Testis (tissue), 3 donors: ENCODE measurements around the gene AMMECR1L. TPM values are rescaled to one million over a fixed set of nuclear protein-coding genes. Genes with fewer than 3 reads are reported as not detected.

Experiments
- DNase-seq: peaks from one replicate; pipeline ENCODE4 v3.0.0-alpha.2; 2019
- H3K27ac ChIP-seq, 2 donors: fragments of 200-600 bp; sonication (generic); one replicate each; pipeline ENCODE4 v1.5.1; 2019
- H3K27me3 ChIP-seq: fragments of 200-600 bp; sonication (generic); one replicate; pipeline ENCODE4 v1.5.1; 2019
- H3K36me3 ChIP-seq: fragments of 200-600 bp; sonication (generic); one replicate; pipeline ENCODE4 v1.5.1; 2017; ENCODE audit warnings: low read depth; ENCODE audit errors: missing control alignments
- H3K4me1 ChIP-seq: fragments of 200-600 bp; sonication (generic); one replicate; pipeline ENCODE4 v1.5.1; 2019
- H3K4me3 ChIP-seq, 2 donors: fragments of 200-600 bp; sonication (generic); one replicate each; pipeline ENCODE4 v1.5.1; 2017 to 2019
- H3K9me3 ChIP-seq: fragments of 200-600 bp; sonication (generic); one replicate; pipeline ENCODE4 v1.5.1; 2017
- CTCF ChIP-seq, 3 experiments: fragments of 450-650 bp in 2 of 3; fragments of 200-600 bp in 1 of 3; sonication (generic) in 1 of 3; IDR thresholded peaks; one replicate each; pipeline ENCODE4 v1.5.1; 2016 to 2019; ENCODE audit warnings: antibody characterized with exemption in 3 of 3, mild to moderate bottlenecking in 2 of 3, moderate library complexity in 1 of 3
- POLR2A ChIP-seq: fragments of 450-650 bp; IDR thresholded peaks from one replicate; pipeline ENCODE4 v1.6.1; 2017; ENCODE audit warnings: antibody characterized with exemption, mild to moderate bottlenecking, moderate library complexity
- WGBS, 2 donors: methylation state at CpG; one replicate each; pipeline ENCODE4 v1.1.5; 2018; 5-methylcytosine and 5-hydroxymethylcytosine counted together
- intact Hi-C: fragments of 100-400 bp; cut with DNase I; formaldehyde crosslinking; loops from one replicate; pipeline ENCODE4 v1.15.1; 2023; ENCODE audit warnings: low total_unique reads
- polyA plus RNA-seq: library from polyadenylated mRNA; stranded (reverse); fragments of 350-450 nt; fragmentation: Illumina TruSeq; extraction: RNeasy Lipid Tissue Mini Kit (QIAGEN cat#74804); gene quantifications from one replicate; pipeline ENCODE4 v1.2.3, GENCODE V29; 2014; ENCODE audit warnings: low read depth, low replicate concordance; ENCODE audit not compliant: insufficient read depth
- total RNA-seq, 2 donors: library from RNA; depleted of rRNA; stranded (reverse); fragments of >200 nt; gene quantifications; one replicate each; pipeline ENCODE4 v1.2.3, GENCODE V29; 2016

Gene AMMECR1L
- total and polyA plus RNA-seq, 3 donors from 2014 or later: 31.5 to 35.8 (median 34.1) TPM

- intact Hi-C loops: no loop called here
- peaks cover 25% of the 10 kb centered on the region for H3K4me1 ChIP-seq
- H3K9me3 ChIP-seq: no peaks in the 10 kb centered on the region
- H3K27ac ChIP-seq: no peak overlapping the region
- H3K4me3 ChIP-seq: no peak overlapping the region
- DNase-seq: no peak
- H3K27me3 ChIP-seq: no peaks in the 10 kb centered on the region
- TF ChIP-seq CTCF (IDR thresholded peaks at IDR 0.05) (no peak), POLR2A (no peak)
- no peaks in the 10 kb centered on the region for H3K36me3 ChIP-seq
These were observed 13.4 kb downstream of the AMMECR1L start for GRCh38 chr2:127872354-127872753.

- H3K27ac ChIP-seq: no peak overlapping the region
- no peaks in the 10 kb centered on the region for H3K36me3 ChIP-seq
- TF ChIP-seq CTCF (IDR thresholded peaks at IDR 0.05) (no peak), POLR2A (no peak)
- no peak for DNase-seq
- no peak overlapping the region for H3K4me3 ChIP-seq
- H3K4me1 ChIP-seq: peaks cover 7% of the 10 kb centered on the region
- intact Hi-C loops: no loop called here
- H3K27me3 ChIP-seq: no peaks in the 10 kb centered on the region
- H3K9me3 ChIP-seq: no peaks in the 10 kb centered on the region
These were observed 19.8 kb downstream of the AMMECR1L start for GRCh38 chr2:127865926-127866325.

- H3K27ac ChIP-seq: no peak overlapping the region
These were observed 20.9 kb downstream of the AMMECR1L start for GRCh38 chr2:127864877-127865276.

DNA sequence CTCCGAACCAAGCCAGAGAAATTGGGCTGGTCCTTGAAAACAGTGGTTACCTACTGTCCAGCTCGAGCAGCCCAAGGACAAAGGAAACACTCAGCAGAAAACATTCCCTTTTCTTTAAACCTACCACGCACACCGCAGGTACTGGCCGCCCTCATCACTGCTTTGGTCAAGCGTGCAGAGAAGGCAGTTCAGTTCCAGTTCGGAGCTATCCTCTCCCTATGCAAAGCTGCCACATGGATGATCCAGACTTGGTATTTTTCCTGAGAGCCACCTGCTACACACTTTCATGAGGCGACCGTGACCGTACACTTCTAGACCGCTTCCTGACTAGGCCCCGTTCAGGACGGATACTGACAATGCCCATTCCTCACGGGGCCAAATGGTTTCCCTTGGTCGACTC lies 23.5 kb downstream of the AMMECR1L start:
- 86 to 89% methylated on average over 15 of the region's 15 CpGs for WGBS, 2 donors
- Histone ChIP-seq H3K9me3 (no peaks in the 10 kb centered on the region), H3K36me3 (no peaks in the 10 kb centered on the region), H3K4me3 (no peak overlapping the region), H3K4me1 (peaks cover 12% of the 10 kb centered on the region), H3K27me3 (no peaks in the 10 kb centered on the region), H3K27ac (no peak overlapping the region)
- intact Hi-C loops: no loop called here
- DNase-seq: no peak
- no peak for TF ChIP-seq CTCF (IDR thresholded peaks at IDR 0.05)
- TF ChIP-seq POLR2A: no peak

More at GRCh38 chr2:127864877-127865276, 20.9 kb downstream of the AMMECR1L start:
- Histone ChIP-seq H3K36me3 (no peaks in the 10 kb centered on the region), H3K9me3 (no peaks in the 10 kb centered on the region), H3K4me1 (peaks cover 9% of the 10 kb centered on the region), H3K4me3 (no peak overlapping the region), H3K27me3 (no peaks in the 10 kb centered on the region)
- no peak for DNase-seq
- no peak for TF ChIP-seq POLR2A
- TF ChIP-seq CTCF (IDR thresholded peaks at IDR 0.05): no peak
- WGBS, 2 donors: 72 to 82% methylated on average over 11 of the region's 11 CpGs
- intact Hi-C loops: no loop called here

- peaks cover 22% of the 10 kb centered on the region for H3K4me1 ChIP-seq
- WGBS, 2 donors: 41 to 57% methylated on average over 5 of the region's 5 CpGs
- DNase-seq: no peak
- no peaks in the 10 kb centered on the region for H3K36me3 ChIP-seq
- H3K9me3 ChIP-seq: no peaks in the 10 kb centered on the region
- TF ChIP-seq CTCF (IDR thresholded peaks at IDR 0.05): no peak
- TF ChIP-seq POLR2A: no peak
- H3K27me3 ChIP-seq: no peaks in the 10 kb centered on the region
- no peak overlapping the region for H3K4me3 ChIP-seq
- intact Hi-C loops: no loop called here
- no peak overlapping the region for H3K27ac ChIP-seq
These were observed 25.6 kb downstream of the AMMECR1L start for GRCh38 chr2:127860130-127860529.
